T-helper 9 cell (primary cell): ENCODE results near the gene ACAA1.
A peak's percentile ranks its signal among the peaks of the same experiment; 100 is the strongest.
"Not testable (repeated sequence)": the region's sequence is repeated elsewhere in the genome, so short reads cannot be mapped to it uniquely, and the experiment has no call there.

Source experiments
- DNase-seq: peaks from one replicate; pipeline ENCODE4 v3.0.0-alpha.2; 2020

ACAA1 gene

DNA sequence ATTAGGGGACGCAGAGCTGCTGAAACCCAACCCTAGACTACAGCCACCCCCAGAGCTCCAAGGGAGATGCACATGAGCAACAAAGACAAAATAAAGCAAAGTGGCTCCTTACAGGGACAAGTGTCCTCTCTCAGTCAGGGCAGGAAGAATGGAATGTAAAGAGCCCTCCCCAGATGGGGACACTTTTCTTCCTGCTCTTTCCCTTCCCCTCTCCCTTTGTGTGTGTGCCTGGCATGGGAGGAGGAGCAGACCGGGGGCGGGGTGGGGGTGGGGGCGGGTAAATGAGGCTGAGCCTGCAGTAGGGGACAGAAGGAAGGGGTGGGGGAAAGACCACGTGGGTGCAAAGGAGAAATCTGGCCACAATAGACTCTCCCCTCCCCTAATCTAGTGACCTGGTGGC is 37.4 kb downstream of the ACAA1 start:
- DNase-seq = no peak

DNA sequence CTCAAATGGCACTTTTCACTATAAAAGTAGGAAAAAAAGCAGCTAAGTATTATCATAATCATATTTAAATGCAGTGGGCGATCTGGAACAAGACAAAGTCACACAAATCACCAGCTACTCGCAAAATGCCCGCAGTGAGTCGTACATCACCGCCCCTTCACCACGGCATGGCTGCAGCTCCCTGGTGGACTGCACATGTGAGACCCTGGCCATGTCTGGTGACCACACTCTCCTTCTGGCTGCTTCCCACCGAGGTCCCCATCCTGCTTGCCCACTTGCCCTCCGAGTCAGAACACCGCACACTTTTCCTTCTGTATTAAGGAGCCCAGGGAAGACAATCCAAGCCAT is 38.6 kb downstream of the ACAA1 start:
- no peak for DNase-seq

DNA sequence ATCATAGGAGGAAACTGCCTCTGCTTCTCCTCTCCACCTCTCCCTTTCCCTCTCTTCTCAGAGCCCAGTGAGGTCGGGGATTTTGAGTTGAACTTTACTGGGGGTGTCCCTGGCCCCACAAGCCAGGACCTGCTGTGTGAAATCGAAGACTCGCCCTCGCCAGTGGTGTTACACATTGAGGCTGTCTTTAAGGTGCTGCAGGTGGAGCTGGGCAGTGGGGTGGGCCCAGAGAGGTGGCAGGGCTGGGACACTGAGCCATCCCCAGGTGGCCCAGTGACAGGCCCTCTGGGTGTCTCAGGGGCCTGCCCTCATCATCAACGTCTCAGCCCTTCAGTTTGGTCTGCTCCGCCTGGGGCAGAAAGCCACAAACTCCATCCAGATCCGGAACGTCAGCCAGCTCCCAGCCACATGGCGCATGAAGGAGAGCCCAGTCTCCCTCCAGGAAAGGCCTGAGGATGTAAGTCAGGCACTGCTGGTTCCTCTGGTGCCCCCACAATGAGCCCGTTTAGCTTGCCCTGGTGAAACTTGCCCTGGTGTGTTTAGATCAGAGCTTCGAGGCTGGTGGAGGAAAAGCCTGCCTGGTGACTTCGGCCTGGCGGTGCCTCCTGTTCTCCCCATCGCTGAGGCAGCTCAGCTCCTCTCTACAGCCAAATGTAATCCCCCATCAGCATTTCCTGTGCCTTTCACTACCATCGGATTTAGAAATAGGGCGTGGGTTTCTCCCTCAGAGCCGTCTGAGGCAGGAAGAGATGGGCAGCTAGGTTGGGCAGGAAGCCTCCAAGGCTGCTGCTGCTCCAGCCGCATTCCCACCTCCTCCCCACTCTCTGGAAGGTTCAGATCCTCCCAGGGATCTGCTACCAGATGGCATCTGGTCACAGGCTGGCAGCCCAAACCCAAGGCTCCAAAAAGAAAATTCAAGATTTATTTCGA is 39.2 kb downstream of the ACAA1 start:
- no peak for DNase-seq

DNA sequence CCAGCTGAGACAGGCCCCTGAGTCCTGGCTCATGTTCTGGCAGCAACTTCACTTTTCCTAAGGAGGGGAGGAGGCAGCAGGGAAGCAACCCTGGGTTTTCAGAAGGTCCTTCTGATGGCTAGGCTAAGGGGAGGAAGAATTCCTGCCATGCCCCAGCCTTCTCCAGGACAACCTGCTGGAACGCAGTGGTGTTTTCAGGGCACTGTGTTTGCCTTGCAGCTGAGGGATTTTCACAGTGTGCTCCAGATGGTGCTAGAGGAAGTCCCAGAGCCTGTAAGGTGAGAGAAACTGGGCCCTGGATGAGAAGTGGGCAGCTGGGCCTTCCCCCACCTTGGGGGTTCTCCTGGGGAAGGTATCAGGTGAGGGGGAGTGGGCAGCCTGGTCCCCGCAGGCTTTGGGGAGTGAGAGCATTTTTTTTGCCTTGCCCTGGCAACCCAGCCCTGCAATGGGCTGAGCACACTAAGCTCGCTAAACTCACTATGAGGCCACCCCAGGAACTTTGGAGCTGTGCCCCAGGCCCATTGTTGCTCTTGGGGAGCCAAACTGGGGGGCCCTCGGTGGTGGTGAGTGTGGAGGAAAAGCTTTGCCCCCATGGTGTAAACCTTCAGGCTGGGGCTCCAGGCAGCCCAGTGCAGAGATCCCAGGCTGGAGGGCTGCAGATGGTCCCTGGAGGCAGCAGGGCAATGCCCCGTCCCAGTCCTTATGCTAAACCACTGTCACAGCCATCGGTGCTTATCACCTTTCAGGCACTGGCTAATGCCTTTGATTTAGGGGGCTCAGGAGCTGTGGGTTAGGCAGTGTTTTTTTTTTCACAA is 41.1 kb downstream of the ACAA1 start:
- no peak for DNase-seq

DNA sequence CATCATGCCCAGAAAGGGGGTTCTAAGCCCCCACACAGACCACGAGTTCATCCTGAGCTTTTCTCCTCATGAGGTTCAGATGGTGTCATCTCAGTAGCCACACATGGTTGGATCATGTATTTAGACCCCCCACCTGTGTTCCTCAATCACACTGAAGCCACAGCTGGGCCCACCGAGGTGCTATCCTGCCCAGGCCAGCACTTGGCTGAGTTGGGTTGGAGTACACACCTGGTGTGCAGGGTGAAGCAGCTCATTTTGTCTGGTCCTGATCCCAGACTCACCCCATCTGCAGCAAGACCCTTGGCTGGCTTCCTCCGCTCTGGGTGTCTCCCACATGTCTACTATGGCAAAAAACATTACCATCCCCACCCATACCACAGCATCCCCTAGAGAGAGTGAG is 41.9 kb downstream of the ACAA1 start:
- no peak for DNase-seq

DNA sequence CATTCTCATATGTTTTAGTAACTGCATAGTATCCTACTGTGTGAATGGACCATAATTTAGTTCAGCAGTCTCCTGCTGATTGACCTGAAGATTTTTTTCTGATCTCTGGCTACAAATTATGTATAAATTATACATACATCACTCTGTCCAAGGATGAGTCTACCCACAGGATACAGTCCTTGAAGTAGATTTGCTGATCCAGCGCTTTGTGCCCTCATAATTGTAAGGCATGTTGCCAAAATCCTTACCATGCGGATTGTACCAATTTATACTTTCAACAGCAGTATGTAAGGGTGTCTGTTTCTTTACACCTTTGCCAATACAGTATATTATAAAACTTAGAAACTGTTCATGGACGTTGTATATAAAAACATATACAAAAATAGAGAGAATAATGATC is 46.5 kb downstream of the ACAA1 start:
- no peak for DNase-seq

DNA sequence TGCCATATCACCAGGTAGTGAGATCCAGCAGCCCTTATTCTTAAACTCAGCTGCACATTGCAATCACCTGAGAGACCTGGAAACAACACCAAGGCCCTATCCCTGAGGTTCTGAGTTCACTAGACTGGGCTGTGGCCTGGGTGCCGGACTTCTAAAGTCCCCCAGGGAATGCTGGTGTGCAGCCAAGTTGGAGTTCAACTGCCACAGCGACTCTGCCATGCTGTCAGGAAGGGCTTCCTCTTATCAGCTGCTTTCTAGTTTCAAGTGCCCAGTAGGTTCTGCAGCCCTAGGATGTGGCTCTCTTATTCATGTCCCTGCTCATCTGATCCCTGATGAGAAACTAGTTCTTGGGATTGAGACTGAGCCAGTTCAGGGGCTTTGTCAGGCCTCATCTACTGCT is 47.8 kb downstream of the ACAA1 start:
- DNase-seq = no peak

DNA sequence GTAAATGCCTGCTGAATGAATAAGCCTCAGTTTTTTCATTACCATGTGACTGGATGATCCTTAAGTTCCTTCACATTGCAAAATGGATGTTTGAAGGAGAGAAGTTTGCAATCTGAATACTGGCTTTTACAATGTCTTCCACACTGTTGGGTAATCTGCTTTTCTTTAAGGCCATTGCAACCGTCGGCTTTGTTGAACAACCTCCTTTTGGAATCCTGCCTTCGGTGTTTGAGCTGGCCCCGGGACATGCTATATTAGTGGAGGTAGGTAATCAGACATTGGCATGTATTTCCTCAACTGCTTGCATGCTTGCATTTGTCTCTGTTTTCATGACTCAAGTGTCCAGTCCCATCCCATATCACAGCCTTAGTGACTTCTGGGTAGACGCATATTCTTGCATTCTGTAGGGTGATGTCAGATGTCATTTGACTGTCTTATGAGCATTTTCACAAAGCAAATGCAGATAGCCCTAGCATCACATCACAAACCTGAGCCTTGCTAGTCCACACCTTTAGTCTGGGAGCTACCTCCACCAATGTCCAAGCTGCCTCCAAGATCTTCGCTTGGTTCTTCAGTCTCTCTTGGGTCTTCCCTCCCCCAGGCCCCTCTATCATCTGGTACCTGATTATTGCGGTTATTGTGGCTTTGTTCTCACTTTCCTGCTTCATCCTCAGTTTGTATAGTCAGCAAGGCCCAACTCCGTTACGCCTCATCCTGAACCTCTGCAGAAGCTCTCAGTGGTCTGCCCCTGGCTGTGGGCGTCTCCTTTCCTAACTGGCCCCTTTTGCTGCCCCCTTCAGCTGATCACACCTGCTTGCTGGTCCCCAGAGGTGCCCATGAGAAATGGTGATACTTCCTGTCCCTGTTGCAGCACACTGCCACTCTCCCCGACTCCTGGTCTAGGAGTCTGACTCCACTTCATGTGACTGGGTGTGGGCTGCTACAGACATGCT is 48.5 kb downstream of the ACAA1 start:
- DNase-seq = no peak

DNA sequence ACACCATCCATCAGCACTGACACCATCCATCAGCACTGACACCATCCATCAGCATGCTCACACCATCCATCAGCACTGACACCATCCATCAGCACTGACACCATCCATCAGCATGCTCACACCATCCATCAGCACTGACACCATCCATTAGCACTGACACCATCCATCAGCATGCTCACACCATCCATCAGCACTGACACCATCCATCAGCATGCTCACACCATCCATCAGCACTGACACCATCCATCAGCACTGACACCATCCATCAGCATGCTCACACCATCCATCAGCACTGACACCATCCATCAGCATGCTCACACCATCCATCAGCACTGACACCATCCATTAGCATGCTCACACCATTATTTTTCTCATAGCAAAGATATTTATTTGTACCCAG is 49.6 kb downstream of the ACAA1 start:
- not testable (repeated sequence) for DNase-seq

DNA sequence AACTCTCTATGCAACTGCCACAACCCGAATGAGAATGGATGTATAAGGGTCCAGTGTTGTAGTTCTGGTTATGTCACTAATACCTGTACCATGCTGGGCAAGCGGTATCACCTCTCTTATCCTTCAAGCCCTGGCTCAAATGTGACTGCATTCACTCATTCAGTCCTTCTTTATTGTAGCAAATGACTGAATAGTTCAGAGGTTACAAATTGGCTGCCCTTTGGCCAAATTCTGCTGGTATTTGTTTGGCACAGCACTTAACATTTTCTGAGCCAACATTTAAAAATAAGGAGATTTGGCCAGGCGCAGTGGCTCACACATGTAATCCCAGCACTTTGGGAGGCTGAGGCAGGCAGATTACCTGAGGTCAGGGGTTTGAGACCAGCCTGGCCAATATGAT is 50.4 kb downstream of the ACAA1 start:
- no peak for DNase-seq

DNA sequence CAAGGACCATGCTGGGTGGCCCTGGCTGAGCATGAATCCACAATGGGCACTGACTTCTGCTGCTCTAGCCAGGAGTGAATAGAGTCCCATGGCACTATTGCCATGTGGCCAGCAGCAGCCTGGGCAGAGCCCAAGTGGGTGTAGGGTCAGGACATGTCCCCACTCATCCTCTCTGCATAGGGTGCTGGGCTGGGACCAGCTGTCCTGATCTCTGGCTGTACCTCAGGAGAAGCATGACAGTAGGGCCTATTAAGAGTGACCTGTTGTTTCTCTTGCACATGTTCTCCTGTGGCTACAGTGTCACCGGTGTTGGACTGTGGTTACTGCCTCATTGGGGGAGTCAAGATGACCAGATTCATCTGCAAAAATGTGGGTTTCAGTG is 51.0 kb downstream of the ACAA1 start:
- DNase-seq = no peak

DNA sequence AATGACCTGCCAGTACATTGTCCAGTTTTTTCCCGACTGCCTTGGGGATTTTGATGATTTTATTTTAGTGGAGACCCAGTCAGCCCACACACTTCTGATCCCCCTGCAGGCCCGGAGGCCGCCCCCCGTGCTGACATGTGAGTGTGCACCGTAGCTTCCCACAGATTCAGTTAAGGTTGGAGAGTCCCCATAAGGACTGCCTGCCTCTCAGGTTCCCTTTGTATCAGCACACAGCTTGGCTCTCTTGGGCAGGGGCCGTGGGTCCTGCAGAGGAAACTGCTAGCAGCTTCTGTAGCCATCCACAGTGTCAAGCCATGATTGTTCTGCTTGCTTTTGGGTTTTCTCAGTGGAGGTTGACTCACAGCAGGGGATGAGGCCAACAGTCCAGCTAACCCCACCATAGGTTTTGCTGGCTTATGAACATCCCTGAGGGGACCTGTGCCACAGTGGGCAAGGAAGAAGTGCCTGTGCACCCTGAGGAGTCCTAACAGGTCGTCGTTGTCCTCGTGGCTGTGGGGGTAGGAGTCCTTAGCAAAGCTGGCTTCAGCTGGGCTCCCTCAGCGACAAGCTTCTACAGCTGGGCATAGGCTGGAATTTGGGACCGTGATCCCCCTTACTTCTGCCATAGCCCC is 51.5 kb downstream of the ACAA1 start:
- no peak for DNase-seq

DNA sequence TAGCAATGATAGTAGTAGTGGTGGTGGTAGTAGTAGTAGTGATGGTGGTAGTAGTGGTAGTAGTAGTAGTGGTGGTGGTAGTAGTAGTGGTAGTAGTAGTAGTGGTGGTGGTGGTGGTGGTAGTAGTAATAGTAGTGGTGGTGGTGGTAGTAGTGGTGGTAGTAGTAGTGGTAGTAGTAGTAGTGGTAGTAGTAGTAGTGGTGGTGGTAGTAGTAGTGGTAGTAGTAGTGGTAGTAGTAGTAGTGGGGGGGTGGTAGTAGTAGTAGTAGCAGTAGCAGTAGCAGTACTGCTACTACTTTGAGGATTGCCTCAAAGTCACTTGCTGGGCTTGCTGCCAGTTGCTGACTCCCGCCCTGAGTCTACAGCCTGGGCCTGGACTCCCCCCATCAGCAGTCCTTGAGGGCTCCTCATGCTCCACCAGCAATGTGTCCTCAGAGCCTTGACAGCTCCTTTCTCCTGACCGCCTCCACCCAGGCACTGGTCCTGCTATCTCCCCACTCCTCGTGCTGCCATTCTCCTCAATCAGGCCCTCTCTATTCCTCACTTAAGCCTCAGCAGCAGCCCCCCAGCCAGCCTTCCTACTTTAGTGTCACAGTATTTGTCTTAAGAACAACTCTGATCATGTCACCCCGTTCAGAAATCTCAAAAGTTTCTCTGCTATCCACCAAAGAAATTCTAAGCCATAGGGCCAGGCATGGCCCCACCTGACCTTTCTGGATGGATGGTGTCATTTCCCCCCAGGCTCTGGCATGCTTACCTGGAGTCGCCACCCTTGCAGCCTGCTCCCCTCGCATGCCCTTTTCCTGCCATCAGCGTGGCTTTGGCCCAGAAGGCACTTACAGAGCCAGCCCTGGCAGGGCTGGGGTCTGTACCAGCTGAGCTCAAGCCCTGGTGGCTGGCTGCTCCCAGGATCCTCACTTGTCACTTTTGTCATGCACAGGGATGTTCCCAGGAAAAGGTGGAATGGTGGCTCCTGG is 52.3 kb downstream of the ACAA1 start:
- DNase-seq = peak; percentile 16

DNA sequence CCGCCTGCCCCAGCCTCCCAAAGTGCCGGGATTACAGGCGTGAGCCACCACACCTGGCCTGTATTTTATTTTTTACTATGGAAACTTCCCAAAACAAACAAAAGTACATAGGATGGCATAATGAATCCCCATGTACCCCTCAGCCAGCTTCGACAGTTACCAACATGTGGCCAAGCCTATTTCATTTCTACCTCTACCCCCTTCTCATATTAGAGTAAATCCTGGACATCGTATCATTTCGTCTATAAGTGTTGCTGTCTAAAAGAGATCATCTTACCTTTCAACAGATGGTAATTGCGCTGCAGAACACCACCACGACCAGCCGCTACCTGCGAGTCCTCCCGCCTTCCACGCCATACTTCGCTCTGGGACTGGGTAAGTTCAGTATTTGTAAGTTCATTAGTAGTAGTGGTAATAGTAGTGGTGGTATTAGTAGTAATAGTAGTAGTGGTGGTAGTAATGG is 53.0 kb downstream of the ACAA1 start:
- DNase-seq = no peak

DNA sequence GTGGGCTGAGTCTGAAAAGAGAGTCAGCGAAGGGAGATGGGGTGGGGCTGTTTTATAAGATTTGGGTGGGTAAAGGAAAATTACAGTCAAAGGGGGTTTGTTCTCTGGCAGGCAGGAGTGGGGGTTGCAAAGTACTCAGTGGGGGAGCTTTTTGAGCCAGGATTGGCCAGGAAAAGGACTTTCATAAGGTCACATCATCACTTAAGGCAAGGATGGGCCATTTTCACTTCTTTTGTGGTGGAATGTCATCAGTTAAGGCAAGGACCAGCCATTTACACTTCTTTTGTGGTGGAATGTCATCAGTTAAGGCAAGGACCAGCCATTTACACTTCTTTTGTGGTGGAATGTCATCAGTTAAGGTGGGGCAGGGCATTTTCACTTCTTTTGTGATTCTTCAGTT is 53.7 kb downstream of the ACAA1 start:
- DNase-seq = not testable (repeated sequence)

DNA sequence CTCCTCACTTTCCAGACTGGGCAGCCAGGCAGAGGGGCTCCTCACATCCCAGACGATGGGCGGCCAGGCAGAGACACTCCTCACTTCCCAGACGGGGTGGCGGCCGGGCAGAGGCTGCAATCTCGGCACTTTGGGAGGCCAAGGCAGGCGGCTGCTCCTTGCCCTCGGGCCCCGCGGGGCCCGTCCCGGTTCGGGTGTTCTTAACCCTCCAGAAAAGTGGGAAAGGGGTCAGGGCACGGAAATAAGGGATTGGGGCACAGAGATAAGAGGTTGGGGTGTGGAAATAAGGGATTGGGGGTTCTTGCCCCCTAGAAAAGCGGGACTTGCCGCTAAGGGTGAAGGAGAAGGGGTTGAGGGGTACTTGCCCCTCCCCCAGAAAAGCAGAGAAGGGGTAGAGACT is 54.6 kb downstream of the ACAA1 start:
- DNase-seq = not testable (repeated sequence)

DNA sequence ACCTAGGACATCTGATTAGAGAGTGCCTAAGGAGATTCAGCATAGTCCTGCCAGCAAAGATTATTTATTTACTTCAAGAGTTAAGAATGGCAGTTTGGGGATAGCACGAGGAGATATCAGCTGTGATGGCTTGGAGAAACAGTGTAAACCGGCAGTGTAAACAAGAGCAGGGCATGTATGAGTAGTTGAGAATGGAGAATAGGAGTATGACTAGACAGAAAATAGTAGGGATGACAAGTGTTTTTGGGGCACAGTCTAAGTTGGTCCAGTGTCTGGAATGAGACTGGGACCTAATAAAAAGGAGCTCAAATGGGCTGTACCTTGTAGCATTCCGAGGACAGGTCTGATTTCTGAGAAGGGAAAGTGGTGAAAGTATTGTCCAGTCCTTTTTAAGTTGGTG is 59.9 kb downstream of the ACAA1 start:
- DNase-seq = not testable (repeated sequence)
